Adipocyte (in vitro differentiated cells): ENCODE measurements around the gene NABP2.
"Not testable (repeated sequence)": the region's sequence is repeated elsewhere in the genome, so short reads cannot be mapped to it uniquely, and the experiment has no call there.

Source experiments
- DNase-seq: peaks from one replicate; pipeline ENCODE4 v3.0.0-alpha.2; 2015; ENCODE audit warnings: low read depth
- H3K27me3 ChIP-seq: replicated peaks from 2 replicates; pipeline ENCODE4 v1.7.0; 2013; ENCODE audit warnings: mild to moderate bottlenecking, low read length, moderate library complexity; ENCODE audit not compliant: control insufficient read depth, insufficient read depth
- H3K36me3 ChIP-seq: 2 replicates; pipeline ENCODE4 v1.7.0; 2013; ENCODE audit warnings: low read length, mild to moderate bottlenecking, moderate library complexity; ENCODE audit not compliant: control insufficient read depth, insufficient read depth, severe bottlenecking
- H3K4me1 ChIP-seq: 2 replicates; pipeline ENCODE4 v1.7.0; 2013; ENCODE audit warnings: mild to moderate bottlenecking, low read length, moderate library complexity; ENCODE audit not compliant: control insufficient read depth, insufficient read depth
- H3K4me3 ChIP-seq: 2 replicates; pipeline ENCODE4 v1.7.0; 2013; ENCODE audit warnings: mild to moderate bottlenecking, low read length, moderate library complexity
- H3K9ac ChIP-seq: 2 replicates; pipeline ENCODE4 v1.7.0; 2013; ENCODE audit warnings: mild to moderate bottlenecking, low read length, moderate library complexity
- H3K9me3 ChIP-seq: 2 replicates; pipeline ENCODE4 v1.7.0; 2013; ENCODE audit warnings: mild to moderate bottlenecking, low read length, moderate library complexity; ENCODE audit not compliant: control insufficient read depth

Gene NABP2

DNA sequence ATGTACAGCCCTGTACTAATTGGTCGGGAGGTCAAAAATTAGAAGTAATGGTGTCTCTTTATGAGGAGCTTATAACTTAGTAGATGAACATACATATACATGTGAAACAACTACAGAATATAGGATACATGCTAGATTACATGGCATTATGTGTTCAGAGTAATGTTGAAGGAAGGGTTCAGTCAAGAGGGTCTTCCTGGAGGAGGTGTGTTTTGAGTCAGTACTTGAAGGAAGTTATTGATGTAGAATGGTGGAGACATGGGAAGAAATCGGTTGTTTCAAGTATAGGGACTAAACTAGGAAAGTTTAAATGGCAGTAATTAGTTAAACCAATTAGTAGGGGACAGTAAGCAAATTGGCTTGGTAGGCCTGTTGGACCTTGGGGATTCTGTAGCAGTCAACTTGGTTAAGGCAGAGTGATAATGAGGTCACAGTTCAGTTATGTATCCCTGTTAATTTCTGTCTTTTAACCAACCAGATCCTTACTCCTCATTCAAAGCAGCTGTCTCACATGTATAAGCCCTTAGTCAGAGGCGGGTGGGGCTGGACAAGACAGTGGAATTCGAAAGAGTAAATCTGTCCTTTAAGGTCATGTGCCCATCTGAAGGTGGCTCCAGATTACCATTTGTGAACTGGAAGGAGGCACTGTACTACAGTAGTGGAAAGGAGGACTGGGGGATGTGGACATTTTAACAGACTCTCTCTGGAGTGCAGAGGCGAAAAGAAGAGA is 37.5 kb downstream of the NABP2 start:
- peak; percentile 59 for DNase-seq
- H3K27me3 ChIP-seq: no peaks in the 10 kb centered on the region
- no peak overlapping the region for H3K4me3 ChIP-seq
- H3K9me3 ChIP-seq: no peaks in the 10 kb centered on the region
- peaks cover 30% of the 10 kb centered on the region for H3K4me1 ChIP-seq
- no peaks in the 10 kb centered on the region for H3K36me3 ChIP-seq
- H3K9ac ChIP-seq: no peak overlapping the region

DNA sequence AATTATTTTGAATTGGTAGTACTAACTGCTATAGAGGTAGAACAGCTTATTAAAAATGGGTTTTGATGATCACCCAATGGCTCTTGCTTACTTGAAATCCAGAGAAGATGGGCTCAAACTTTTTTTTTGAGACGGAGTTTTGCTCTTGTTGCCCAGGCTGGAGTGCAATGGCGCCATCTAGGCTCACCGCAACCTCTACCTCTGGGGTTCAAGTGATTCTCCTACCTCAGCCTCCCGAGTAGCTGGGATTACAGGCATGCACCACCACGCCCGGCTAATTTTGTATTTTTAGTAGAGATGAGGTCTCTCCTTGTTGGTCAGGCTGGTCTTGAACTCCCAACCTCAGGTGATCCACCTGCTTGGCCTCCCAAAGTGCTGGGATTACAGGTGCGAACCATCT is 38.8 kb downstream of the NABP2 start:
- H3K27me3 ChIP-seq, H3K9ac ChIP-seq, DNase-seq, H3K36me3 ChIP-seq, H3K4me3 ChIP-seq, H3K9me3 ChIP-seq: not testable (repeated sequence)
- H3K4me1 ChIP-seq: peaks cover 28% of the 10 kb centered on the region

DNA sequence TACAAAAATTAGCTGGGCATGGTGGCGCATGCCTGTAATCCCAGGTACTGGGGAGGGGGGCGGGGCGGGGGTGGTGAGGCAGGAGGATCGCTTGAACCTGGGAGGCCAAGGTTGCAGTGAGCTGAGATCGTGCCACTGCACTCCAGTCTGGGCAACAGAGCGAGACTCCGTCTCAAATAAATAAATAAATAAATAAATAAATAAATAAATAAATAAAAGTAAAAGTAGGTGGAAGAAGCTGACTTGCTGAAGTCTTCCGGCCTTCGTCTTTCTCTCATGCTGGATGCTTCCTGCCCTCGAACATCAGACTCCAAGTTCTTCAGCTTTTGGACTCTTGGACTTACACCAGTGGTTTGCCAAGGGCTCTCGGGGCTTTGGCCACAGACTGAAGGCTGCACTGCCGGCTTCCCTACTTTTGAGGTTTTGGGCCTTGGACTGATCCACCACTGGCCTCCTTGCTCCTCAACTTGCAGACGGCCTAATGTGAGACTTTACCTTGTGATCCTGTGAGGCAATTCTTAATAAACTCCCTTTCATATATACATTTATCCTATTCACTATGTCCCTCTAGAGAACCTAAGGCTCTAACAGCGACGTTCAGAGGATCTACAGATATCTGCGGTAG is 42.0 kb downstream of the NABP2 start:
- Histone ChIP-seq H3K4me1 (peaks cover 27% of the 10 kb centered on the region), H3K36me3 (peaks cover 18% of the 10 kb centered on the region), H3K9ac (peak overlapping the region; percentile 92), H3K4me3 (peak overlapping the region; percentile 90)
- H3K9me3 ChIP-seq, DNase-seq, H3K27me3 ChIP-seq: not testable (repeated sequence)

DNA sequence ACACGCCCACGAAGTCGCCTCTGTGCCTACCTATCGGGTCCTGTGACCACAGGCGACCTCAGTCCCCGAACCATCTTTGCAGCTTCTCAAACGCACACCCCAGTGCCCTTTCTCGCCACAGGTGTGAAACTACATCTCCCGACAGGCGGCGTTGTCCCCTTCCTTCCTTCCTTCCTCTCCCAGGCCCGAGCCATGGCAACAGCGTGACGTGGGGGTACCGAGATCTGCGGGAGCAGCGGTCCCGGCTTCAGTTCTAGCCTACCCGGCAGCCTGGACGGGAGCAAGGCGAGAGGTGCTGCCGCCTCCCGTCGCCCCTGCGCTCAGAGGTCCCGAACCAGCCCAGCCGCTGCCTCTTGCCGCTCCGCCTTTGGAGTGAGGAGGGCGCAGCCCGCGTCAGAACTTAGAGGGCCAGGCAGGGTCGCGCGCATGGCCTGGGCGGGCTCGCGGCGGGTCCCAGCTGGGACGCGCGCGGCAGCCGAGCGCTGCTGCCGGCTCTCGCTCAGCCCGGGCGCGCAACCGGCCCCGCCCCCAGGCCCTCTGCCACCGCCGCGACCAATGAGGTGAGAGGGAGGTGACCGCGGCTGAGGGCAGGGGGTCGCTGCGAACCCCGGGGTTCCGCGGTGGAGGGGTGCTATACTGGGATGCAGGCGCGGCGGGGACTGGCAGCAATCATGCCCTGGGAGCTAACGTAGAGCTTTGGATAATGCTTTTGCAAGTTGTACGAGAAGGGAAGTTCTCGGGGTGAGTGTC is 42.7 kb downstream of the NABP2 start, which contains the start of gene COQ10A:
TSS of gene COQ10A (plus strand) at position 250 of the 750 bp plus-strand sequence. CDS start at position 427, 177 bp downstream.
- peaks cover 25% of the 10 kb centered on the region for H3K36me3 ChIP-seq
- peak within 1 kb of the TSS; percentile 90 for H3K4me3 ChIP-seq
- H3K9ac ChIP-seq: peak within 1 kb of the TSS; percentile 92
- DNase-seq: peak; percentile 96
- peaks cover 21% of the 10 kb centered on the region for H3K4me1 ChIP-seq
- no peaks in the 10 kb centered on the region for H3K27me3 ChIP-seq
- H3K9me3 ChIP-seq: no peaks in the 10 kb centered on the region

DNA sequence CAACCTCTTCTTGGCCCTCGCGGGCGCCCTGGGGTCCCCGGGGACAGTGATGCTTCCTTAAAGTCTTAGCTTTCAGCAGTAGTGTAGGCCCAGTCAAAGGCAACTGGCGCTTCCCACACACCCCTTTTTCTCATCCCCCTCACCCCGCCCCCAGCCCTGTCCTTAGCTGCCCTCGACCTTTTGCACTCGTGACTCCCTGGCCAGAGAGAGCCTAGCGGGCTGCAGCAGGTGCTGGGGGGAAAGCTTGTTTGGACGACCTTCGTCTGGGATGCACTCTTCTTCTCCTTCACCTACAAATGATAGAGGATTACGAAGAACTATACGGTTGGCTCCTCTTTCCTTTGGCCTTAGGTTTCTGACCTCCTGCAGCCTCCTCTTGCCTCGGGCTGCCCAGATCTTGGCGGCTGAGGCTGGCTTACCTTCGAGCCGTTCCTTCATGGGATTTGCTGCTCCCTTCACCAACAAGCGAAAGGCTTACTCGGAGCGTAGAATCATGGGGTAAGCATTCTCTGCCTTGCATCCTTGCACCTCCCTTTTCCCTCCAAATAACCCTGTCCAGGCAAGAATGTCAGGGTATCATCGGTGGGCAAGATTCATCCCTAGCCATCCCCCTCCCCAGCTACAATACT is 43.4 kb downstream of the NABP2 start:
- Histone ChIP-seq H3K9me3 (no peaks in the 10 kb centered on the region), H3K9ac (peak overlapping the region; percentile 92), H3K27me3 (no peaks in the 10 kb centered on the region), H3K36me3 (peaks cover 32% of the 10 kb centered on the region), H3K4me3 (peak overlapping the region; percentile 90), H3K4me1 (peaks cover 18% of the 10 kb centered on the region)
- DNase-seq: no peak

DNA sequence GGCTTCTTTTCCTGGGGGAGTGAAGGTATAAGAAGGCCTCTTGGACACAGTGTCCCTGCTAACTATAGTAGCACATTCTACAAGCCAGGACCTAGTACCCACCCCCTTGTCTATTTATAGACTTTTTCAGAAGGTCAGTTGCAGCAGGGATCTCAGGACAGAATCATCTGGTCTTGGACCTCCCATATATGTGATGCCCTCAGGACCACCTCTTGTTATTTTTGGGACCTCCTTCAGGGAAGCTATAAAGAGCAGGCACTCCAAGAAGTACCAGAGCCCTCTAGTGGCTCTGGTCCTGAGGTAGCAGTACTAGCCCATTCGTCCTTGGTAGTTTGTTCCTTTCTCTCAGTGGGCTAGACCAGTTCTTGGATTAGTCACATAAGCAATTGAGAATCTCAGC is 46.9 kb downstream of the NABP2 start:
- Histone ChIP-seq H3K9me3 (no peaks in the 10 kb centered on the region), H3K36me3 (peaks cover 66% of the 10 kb centered on the region), H3K4me3 (no peak overlapping the region), H3K4me1 (peaks cover 22% of the 10 kb centered on the region), H3K9ac (no peak overlapping the region), H3K27me3 (no peaks in the 10 kb centered on the region)
- DNase-seq: peak; percentile 39

DNA sequence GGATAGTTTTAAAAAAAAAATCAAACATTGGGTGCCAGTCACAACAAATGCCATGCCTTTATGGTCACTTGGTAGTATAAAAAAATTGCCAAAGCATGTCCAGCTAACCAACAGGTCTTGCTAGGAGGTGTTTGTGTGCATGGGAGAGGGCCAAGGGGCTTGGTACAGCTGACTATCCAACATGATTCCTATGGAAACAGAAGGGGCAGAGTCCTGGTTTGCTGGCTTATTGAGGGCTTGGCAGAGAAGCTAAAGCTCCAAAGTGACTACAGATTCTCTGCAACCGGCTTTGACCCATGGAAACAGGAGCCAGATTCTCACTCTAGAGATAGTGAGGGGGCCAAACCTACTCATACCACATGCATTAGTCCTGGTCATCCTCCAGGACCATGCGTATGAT is 48.3 kb downstream of the NABP2 start:
- H3K9ac ChIP-seq, H3K27me3 ChIP-seq, H3K4me3 ChIP-seq, H3K9me3 ChIP-seq, DNase-seq: not testable (repeated sequence)
- Histone ChIP-seq H3K36me3 (peaks cover 78% of the 10 kb centered on the region), H3K4me1 (peaks cover 15% of the 10 kb centered on the region)

DNA sequence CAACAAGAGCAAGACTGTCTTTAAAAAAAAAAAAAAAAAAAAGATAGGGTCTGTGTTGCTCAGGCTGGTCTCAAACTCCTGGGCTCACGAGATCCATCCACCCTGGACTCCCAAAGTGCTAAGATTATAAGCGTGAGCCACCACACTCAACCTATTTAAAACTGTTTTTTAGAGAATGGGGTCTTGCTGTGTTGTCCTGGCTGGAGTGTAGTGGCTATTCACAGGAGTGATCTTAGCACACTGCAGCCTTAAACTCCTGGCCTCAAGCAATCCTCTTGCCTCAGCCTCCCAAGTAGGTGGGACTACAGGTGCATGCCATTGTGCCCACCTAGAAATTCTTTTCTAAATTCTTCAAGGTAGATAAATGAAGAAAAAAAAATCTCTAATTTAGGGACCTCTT is 50.2 kb downstream of the NABP2 start:
- no peak for DNase-seq
- Histone ChIP-seq H3K9ac (no peak overlapping the region), H3K36me3 (peaks cover 93% of the 10 kb centered on the region)

DNA sequence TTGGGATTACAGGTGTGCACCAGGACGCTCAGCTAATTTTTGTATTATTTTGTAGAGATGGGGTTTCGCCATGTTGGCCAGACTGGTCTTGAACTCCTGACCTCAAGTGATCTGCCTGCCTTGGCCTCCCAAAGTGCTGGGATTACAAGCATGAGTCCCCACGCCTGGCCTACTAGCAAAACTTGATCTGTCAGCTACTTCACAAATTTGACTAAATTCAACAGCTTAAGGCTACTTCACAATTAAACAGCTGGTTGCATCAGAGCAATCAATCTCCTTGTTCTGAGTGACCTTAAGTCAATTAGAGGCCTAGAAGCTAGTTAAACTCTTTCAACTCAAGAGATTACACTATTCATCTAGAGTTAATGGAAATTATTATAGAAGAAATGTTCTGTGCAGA is 54.8 kb downstream of the NABP2 start:
- H3K4me3 ChIP-seq: no peak overlapping the region

More for the DNA sequence above, 50.2 kb downstream of the NABP2 start:
- Histone ChIP-seq H3K27me3 (no peaks in the 10 kb centered on the region), H3K4me3 (no peak overlapping the region), H3K4me1 (peaks cover 13% of the 10 kb centered on the region), H3K9me3 (no peaks in the 10 kb centered on the region)

More for the DNA sequence above, 54.8 kb downstream of the NABP2 start:
- Histone ChIP-seq H3K27me3 (no peaks in the 10 kb centered on the region), H3K9ac (no peak overlapping the region), H3K4me1 (peaks cover 10% of the 10 kb centered on the region), H3K9me3 (no peaks in the 10 kb centered on the region), H3K36me3 (peaks cover 96% of the 10 kb centered on the region)
- DNase-seq: no peak
